ENCODE data around the gene AKR7A3.

GRCh38 chr1:19329611-19330010 is 41.0 kb upstream of the AKR7A3 start:
- no peak for TF ChIP-seq CTCF (IDR thresholded peaks at IDR 0.05; ENCODE audit: insufficient read depth, low read depth, low read length)
- TF ChIP-seq EZH2 (IDR thresholded peaks at IDR 0.05; ENCODE audit: insufficient read depth, low read length), result no peak

Measured in astrocyte (in vitro differentiated cells and primary cell).